IPS-NIHi11 (cell line): ENCODE results near the gene PSAT1.

Source experiments
- DNase-seq: peaks from one replicate; pipeline ENCODE4 v3.0.0; 2012; ENCODE audit warnings: mixed read lengths, low spot score

The PSAT1 gene

GRCh38 chr9:78365748-78366697 is 69.1 kb downstream of the PSAT1 start:
- DNase-seq = no peak

DNA sequence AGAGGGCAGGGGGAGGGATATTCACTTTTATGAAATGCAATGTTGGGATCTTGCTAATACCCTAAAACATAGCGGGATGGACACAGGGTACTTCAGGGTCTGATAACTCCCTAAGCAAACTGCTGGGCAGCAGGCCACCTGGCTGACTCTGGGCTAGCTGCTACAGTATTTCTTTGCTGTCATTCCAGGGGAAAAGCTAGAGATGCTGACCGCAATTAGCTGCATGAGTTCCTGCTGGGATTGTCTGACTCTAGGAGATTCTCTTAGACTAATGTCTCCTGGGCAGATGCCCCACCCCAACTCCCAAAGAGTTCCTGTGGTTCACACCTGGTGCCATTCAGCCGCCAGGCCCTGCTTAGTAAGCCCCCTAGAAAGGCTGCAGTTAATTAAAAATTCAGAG is 69.9 kb downstream of the PSAT1 start:
- no peak for DNase-seq

- no peak for DNase-seq
Observed at GRCh38 chr9:78368236-78368635, 71.3 kb downstream of the PSAT1 start.

DNA sequence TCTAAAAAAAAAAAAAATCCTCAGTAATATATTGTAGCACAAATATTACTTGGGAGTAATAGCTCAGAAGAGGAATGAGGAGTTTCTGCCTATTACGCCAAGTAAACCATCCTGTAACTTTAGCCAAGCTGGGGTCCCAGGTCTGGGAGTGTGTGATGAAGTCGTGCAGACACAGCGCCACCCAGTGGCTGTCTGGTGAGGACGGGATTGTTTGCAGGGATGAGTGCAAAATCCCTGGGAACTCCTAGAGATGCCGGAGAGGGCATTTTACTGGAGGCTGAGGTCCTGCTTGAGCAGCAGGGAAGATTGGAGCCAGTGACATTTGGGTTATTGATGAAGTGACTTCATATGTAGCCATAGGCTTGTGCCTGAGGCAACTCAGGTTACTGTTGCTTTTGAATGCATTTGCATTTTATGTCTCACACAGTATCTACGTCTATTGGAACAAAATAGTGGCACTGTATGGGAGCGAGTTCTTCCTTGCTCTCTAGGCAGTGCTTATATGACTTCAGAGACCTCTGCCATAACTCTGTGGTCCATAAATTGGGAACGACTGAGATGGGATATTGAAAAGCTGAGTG is 72.8 kb downstream of the PSAT1 start:
- peak; percentile 82 for DNase-seq

GRCh38 chr9:78370991-78371390 is 74.1 kb downstream of the PSAT1 start:
- no peak for DNase-seq

- DNase-seq = no peak
Observed at GRCh38 chr9:78371981-78372380, 75.1 kb downstream of the PSAT1 start.
